Activated T-cell treated with anti-CD3 and anti-CD28 coated beads, Interleukin-2, amount 50 U/mL, for 4 hours (primary cell): ENCODE data around the gene F8A3. TPM values are rescaled to one million over a fixed set of nuclear protein-coding genes. Genes with fewer than 3 reads are reported as not detected.

Experiments
- total RNA-seq, 3 donors: library from RNA; stranded (reverse); gene quantifications; one replicate each; pipeline ENCODE4 v1.2.1, GENCODE V29; 2021

The F8A3 gene
- total RNA-seq, 3 donors from 2014 or later = 2.0 to 10.3 (median 8.6) TPM

Other genes starting within 250 kb of the F8A3 start
- 10 to 100 TPM; 83.6 to 88.2 (median 86.5) TPM for gene VBP1, start 242.2 kb downstream of the F8A3 start, total RNA-seq
- gene RAB39B, start 194.1 kb downstream of the F8A3 start, total RNA-seq = 1 to 10 TPM; 8.1 to 9.6 (median 8.4) TPM
- gene CLIC2, start 124.0 kb downstream of the F8A3 start, total RNA-seq = 1 to 10 TPM in 1 of 3 donors, under 1 TPM in 2; 0.29 to 1.6 (median 0.46) TPM
- gene F8A2, start 76.5 kb downstream of the F8A3 start, total RNA-seq = not detected
- gene SPRY3, start 154.0 kb upstream of the F8A3 start, total RNA-seq = under 1 TPM; 0.11 to 0.13 (median 0.11) TPM
- 1 to 10 TPM; 4.7 to 5.6 (median 4.9) TPM for gene TMLHE, start 154.3 kb upstream of the F8A3 start, total RNA-seq